GM12865 (cell line): ENCODE measurements around the gene RPUSD1.

Experiments
- DNase-seq: peaks from one replicate; pipeline ENCODE4 v3.0.0; 2010; ENCODE audit warnings: low read depth
- H3K4me3 ChIP-seq: 2 replicates; pipeline ENCODE4 v1.5.1; 2011; ENCODE audit warnings: mild to moderate bottlenecking, low read depth, low read length, control low read depth
- TF ChIP-seq, protein P1 (sequence below): IDR thresholded peaks from 2 replicates; pipeline ENCODE4 v1.5.1; 2011; ENCODE audit warnings: low read length, control low read depth, low read depth, inconsistent platforms; ENCODE audit not compliant: insufficient read depth; ENCODE audit errors: missing control alignments

RPUSD1 gene

DNA sequence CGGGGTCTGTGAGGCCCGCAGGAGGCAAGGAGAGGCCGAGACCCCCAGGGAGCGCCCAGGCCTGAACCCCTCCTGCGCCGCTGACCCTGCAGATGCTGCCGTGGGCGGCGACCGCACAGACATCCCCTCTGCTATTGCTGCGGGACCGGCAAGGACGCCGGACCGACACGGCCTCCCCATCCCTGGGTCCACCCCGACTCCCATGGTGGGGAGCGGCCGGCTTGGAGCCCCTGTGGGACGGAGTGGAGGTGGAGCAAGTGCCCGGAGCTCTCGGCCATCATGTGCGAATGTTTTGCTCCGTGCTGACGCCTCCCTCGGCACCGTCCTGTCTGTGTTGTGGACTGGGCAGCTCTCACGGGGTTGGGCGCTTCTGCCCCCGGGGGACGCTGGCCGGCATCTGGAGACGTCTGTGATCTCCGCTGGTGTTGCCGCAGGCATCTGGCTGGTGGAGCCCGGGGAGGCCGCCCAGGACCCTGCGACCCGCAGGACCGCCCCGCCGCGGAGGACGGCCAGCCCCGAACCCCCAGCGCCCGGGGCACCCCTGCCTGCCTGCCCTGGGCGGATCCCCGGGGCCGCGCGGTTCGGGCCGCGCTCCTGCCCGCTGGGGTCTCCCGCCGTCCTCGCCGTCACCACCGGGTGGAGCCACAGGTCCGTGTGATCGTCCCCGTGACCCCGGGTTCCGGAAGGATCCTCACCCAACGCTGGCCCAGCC, 25.2 kb upstream of the RPUSD1 start:
- TF ChIP-seq, protein P1, sequence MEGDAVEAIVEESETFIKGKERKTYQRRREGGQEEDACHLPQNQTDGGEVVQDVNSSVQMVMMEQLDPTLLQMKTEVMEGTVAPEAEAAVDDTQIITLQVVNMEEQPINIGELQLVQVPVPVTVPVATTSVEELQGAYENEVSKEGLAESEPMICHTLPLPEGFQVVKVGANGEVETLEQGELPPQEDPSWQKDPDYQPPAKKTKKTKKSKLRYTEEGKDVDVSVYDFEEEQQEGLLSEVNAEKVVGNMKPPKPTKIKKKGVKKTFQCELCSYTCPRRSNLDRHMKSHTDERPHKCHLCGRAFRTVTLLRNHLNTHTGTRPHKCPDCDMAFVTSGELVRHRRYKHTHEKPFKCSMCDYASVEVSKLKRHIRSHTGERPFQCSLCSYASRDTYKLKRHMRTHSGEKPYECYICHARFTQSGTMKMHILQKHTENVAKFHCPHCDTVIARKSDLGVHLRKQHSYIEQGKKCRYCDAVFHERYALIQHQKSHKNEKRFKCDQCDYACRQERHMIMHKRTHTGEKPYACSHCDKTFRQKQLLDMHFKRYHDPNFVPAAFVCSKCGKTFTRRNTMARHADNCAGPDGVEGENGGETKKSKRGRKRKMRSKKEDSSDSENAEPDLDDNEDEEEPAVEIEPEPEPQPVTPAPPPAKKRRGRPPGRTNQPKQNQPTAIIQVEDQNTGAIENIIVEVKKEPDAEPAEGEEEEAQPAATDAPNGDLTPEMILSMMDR = peak; percentile 59
- H3K4me3 ChIP-seq = no peak overlapping the region
- DNase-seq = peak; percentile 38

DNA sequence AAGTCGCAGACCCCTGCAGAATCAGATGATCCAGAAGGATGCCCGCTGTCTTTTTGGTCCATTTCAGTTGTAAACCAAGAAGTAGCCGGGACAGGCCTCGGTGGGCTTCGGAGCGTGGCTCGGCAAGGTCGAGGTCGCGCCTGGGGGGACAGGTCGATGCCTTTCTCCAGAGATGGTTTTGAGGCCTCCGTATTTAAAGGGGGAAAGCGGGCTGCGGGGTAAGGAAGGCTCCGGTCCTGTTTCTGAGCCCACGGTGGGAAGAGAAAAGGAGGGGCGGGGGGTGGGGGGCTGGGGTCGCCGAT, 19.9 kb upstream of the RPUSD1 start:
- H3K4me3 ChIP-seq = peak overlapping the region; percentile 72
- TF ChIP-seq, protein P1 = no peak
- DNase-seq = no peak

DNA sequence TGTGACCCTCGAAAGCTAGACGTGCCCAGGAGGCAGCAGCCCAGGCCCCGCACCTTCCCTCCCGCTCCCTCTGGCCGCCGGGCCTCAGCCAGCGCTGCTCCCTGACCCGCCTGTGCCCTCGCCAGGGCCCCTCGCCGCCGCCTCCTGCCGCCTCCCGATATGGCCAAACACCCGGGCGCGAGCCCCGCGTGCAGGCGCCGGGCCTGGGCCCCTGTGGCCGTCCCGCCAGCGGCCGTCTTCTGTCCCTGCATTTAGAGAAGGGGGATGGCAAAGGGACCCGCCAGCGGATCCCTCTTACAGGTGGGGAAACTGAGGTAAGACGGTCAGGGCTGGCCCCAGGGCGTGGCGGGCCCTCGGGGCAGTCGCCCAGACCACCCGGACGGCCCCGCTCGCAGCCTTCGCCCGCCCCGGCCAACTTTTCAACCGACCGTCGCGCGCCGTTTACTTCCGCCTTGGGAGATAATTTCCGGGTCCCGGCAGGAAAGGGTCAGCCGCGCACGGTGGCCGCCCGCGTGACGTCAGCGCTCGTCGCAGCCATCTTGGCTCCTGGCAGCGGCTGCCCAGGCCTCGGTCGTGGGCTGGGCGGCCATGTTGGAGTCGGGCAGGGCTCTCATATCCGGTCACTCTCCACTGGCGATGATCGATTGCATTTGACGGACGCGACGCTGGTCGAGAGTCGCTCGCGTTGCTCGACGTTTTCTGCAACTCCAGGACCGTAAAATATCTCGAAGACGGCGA, 19.3 kb upstream of the RPUSD1 start:
- peak overlapping the region; percentile 72 for H3K4me3 ChIP-seq
- DNase-seq = peak; percentile 96
- TF ChIP-seq, protein P1 = no peak

DNA sequence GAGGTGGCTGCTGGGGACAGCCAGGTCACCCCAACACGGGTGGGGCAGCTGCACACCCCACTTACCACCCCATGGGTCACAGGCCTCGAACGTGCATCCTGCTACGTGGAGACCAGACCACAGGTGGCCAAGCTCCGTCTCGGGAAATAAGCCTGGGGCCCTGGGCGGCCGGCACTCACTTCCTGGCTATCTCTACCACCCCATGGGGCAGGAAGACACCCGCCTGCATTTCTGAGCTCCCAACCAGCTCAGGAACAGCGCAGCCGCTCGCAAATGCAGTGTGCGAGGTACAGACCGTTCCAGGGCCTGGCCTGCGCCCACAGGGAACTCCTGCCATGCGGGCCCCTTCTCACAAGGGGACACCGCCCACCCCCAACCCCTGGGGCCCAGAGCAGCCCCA, 17.3 kb upstream of the RPUSD1 start:
- no peak overlapping the region for H3K4me3 ChIP-seq
- DNase-seq = peak; percentile 3
- TF ChIP-seq, protein P1 = no peak

DNA sequence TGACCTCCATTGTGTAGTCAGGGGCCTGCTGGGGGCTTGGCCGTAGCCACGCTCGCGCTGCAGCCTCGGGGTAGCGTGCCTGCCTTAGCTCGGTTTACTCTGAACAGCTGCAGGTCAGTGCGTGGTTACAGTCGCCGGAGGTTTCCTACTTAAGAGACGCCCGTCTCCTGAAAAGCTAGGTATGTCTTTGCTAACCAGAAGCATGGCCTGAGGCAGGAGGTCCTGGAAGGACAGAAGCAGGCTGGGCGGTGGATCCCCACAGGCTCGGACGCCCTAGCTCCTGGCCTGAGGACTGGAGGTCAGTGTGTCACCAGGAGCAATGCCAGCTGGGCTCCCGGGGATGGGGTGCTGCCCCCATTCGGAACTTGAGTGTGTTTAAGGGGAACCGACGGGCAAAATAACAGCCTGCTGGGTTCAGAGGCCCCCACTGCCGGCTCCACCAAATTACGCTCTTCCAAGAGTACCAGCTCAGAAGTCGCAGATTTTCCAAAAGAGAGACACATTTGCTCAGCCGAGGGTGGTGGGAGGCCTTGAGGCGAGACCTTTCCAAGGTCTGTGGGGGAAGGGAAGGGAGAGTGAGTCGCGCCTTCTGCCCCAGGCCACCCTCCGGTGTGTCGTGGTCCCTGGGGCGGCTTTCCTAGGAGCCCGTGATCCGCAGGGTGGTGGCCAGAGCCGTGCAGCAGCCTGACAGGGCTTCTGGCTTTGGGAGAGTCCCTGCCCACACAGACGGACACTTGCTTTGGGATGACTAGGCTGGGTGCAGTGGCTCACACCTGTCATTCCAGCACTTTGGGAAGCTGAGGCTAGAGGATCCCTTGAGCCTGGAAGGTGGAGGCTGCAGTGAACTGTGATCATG, 16.2 kb upstream of the RPUSD1 start:
- TF ChIP-seq, protein P1 = no peak
- DNase-seq = no peak
- H3K4me3 ChIP-seq = no peak overlapping the region

DNA sequence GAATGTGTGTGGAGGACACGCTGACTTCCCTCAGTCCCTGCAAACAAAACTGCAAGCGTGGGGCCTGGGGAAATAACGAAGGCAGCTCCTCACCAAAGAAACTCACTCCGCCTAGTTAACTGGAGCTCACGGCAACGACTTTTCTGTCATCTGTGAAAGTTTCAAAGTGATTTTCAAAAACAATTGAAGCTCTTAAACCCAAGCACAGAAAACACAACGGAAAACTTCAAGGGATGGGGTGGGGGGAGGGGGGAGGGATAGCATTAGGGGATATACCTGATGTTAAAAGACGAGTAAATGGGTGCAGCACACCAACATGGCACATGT, 15.5 kb upstream of the RPUSD1 start:
- H3K4me3 ChIP-seq = no peak overlapping the region
- TF ChIP-seq, protein P1 = no peak
- no peak for DNase-seq
